ENCODE results near the gene MSLN. TPM values are rescaled to one million over a fixed set of nuclear protein-coding genes. Genes with fewer than 3 reads are reported as not detected.

Gene MSLN
- total and polyA plus RNA-seq, 9 of the 15 experiments (the other 6 are each of a cell fraction or from before 2014, with no cell fraction given), result not detected

DNA sequence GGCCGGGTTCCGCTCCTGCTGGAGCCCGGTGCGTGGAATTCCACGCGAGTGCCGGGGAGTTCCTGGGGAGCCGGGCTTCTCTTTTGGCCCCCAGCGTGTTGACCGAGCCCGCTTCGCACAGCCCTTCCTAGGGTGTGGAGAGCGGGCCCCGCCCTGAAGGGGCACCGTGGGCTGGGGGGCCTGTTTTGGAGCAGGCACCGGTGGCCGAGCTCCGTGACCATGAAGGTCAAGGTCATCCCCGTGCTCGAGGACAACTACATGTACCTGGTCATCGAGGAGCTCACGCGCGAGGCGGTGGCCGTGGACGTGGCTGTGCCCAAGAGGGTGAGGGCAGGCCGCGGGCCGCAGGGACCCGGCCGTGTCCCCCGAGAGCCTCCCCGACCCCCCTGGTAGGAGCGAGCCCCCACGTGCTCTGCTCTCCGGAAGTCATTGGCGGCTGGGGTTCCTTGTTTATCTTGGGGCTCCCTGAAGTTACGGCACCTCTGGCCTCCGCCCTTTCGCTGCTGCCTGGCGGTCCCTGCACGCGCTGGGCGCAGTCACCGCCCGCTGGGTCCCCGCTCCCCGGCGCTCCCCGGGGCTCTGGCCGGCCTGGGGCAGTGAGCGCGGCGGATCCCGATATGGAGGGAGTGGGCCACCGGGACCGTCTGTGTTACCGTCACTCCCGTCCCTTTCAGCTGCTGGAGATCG, 33.1 kb upstream of the MSLN start (continued):
- TF ChIP-seq, protein P1, sequence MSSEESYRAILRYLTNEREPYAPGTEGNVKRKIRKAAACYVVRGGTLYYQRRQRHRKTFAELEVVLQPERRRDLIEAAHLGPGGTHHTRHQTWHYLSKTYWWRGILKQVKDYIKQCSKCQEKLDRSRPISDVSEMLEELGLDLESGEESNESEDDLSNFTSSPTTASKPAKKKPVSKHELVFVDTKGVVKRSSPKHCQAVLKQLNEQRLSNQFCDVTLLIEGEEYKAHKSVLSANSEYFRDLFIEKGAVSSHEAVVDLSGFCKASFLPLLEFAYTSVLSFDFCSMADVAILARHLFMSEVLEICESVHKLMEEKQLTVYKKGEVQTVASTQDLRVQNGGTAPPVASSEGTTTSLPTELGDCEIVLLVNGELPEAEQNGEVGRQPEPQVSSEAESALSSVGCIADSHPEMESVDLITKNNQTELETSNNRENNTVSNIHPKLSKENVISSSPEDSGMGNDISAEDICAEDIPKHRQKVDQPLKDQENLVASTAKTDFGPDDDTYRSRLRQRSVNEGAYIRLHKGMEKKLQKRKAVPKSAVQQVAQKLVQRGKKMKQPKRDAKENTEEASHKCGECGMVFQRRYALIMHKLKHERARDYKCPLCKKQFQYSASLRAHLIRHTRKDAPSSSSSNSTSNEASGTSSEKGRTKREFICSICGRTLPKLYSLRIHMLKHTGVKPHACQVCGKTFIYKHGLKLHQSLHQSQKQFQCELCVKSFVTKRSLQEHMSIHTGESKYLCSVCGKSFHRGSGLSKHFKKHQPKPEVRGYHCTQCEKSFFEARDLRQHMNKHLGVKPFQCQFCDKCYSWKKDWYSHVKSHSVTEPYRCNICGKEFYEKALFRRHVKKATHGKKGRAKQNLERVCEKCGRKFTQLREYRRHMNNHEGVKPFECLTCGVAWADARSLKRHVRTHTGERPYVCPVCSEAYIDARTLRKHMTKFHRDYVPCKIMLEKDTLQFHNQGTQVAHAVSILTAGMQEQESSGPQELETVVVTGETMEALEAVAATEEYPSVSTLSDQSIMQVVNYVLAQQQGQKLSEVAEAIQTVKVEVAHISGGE (CRISPR knock-in tag; IDR thresholded peaks at IDR 0.05), result peak in 1 of 3 experiments; percentile 4; a peak in 1 of 6 replicates
- TF ChIP-seq SMARCA5 (IDR thresholded peaks at IDR 0.05) (no peak), ELF1 (tag; IDR thresholded peaks at IDR 0.05) (no peak), MAZ (CRISPR knock-in tag; conservative IDR thresholded peaks at IDR 0.05 in 1 of 2, IDR thresholded peaks at IDR 0.05 in 1 of 2) (peak; percentile 25 to 59; a peak in 2 of 4 replicates), RBBP5 (IDR thresholded peaks at IDR 0.05; ENCODE audit: borderline replicate concordance, insufficient read depth, low read length, poor library complexity, severe bottlenecking) (peak; percentile 55), ZNF282 (CRISPR knock-in tag; IDR thresholded peaks at IDR 0.05) (no peak), HNRNPH1 (optimal IDR thresholded peaks at IDR 0.05; ENCODE audit: low read depth, low read length) (no peak), U2AF1 (optimal IDR thresholded peaks at IDR 0.05; ENCODE audit: low read depth, low read length) (peak; percentile 14), ZNF311 (CRISPR knock-in tag; IDR thresholded peaks at IDR 0.05) (no peak), ZNF436 (CRISPR knock-in tag; IDR thresholded peaks at IDR 0.05) (no peak), SUPT5H (IDR thresholded peaks at IDR 0.05) (peak; percentile 77), TEAD1 (CRISPR knock-in tag; IDR thresholded peaks at IDR 0.05) (0 out of 4 replicates have a peak, but pooled peaks of 1 of the 2 experiments have one; percentile 27), HNRNPLL (IDR thresholded peaks at IDR 0.05; ENCODE audit: low read depth, low read length, poor library complexity, severe bottlenecking) (peak; percentile 42), CHD4 (IDR thresholded peaks at IDR 0.05; ENCODE audit: insufficient read depth, insufficient replicate concordance, low read depth, low read length, poor library complexity, severe bottlenecking) (no peak), PHF8 (IDR thresholded peaks at IDR 0.05; ENCODE audit: borderline replicate concordance, low read length) (peak; percentile 50; the same call in 1 of the 2 replicates)
- TF ChIP-seq, protein P2, sequence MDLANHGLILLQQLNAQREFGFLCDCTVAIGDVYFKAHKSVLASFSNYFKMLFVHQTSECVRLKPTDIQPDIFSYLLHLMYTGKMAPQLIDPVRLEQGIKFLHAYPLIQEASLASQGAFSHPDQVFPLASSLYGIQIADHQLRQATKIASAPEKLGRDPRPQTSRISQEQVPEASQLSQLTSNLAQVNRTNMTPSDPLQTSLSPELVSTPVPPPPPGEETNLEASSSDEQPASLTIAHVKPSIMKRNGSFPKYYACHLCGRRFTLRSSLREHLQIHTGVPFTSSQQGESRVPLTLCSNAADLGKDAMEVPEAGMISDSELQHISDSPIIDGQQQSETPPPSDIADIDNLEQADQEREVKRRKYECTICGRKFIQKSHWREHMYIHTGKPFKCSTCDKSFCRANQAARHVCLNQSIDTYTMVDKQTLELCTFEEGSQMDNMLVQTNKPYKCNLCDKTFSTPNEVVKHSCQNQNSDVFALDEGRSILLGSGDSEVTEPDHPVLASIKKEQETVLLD (IDR thresholded peaks at IDR 0.05), result peak; percentile 88
- TF ChIP-seq, protein P3, sequence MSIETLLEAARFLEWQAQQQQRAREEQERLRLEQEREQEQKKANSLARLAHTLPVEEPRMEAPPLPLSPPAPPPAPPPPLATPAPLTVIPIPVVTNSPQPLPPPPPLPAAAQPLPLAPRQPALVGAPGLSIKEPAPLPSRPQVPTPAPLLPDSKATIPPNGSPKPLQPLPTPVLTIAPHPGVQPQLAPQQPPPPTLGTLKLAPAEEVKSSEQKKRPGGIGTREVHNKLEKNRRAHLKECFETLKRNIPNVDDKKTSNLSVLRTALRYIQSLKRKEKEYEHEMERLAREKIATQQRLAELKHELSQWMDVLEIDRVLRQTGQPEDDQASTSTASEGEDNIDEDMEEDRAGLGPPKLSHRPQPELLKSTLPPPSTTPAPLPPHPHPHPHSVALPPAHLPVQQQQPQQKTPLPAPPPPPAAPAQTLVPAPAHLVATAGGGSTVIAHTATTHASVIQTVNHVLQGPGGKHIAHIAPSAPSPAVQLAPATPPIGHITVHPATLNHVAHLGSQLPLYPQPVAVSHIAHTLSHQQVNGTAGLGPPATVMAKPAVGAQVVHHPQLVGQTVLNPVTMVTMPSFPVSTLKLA (conservative IDR thresholded peaks at IDR 0.05), result peak; percentile 68
